K562 (cell line): ENCODE data around the gene PTRHD1. TPM values are rescaled to one million over a fixed set of nuclear protein-coding genes. Genes with fewer than 3 reads are reported as not detected.

Experiments used
- ATAC-seq: fragments of 200-7000 bp; cut with Tn5 transposase; 3 replicates; pipeline ENCODE4 v1.9.1; 2020; ENCODE audit warnings: moderate library complexity
- BruUV-seq: library from RNA; stranded (reverse); fragments of 400-500 nt; replicated peaks from 2 replicates; lab custom pipeline; 2021; lab: Mats Ljungman, UMichigan
- CTCF ChIA-PET: fragments of 300-600 bp; formaldehyde crosslinking; extraction: SDS; loops from one replicate; lab custom pipeline; 2021; ENCODE audit warnings: low intra/inter-chr PET ratio; lab: Yijun Ruan, JAX
- POLR2A ChIA-PET: fragments of 300-600, 350-650 bp; sonication (Branson Sonifier 250); formaldehyde crosslinking; extraction: SDS; loops from one replicate; lab custom pipeline; 2021; ENCODE audit warnings: antibody characterized with exemption, inconsistent platforms; lab: Yijun Ruan, JAX
- DNase-seq, 4 experiments: peaks; one replicate each; pipeline versions ENCODE4 v3.0.0 to v3.0.0-alpha.2; 2011 to 2018; ENCODE audit warnings: low spot score in 3 of 4, mixed read lengths in 3 of 4; ENCODE audit errors: extremely low read depth in 1 of 4
- FAIRE-seq: peaks from 2 replicates; lab custom pipeline; 2011; peaks lifted over from hg19 to GRCh38; lab: Jason Lieb, UNC
- H2AFZ ChIP-seq: 2 replicates; pipeline ENCODE4 v1.6.0; 2011; ENCODE audit warnings: low read depth, low read length, control low read depth, inconsistent platforms
- H3K27ac ChIP-seq: fragments of 200-600 bp; 3 replicates; pipeline ENCODE4 v1.8.0; 2011; ENCODE audit warnings: low read depth, mild to moderate bottlenecking, control low read depth, inconsistent platforms, low read length, moderate library complexity, mixed read lengths; ENCODE audit errors: extremely low read depth
- H3K27me3 ChIP-seq, 2 experiments: fragments of 300-600 bp in 1 of 2; 2 replicates in 1 of 2; 3 replicates in 1 of 2; pipeline versions ENCODE4 v1.6.0 to v1.8.0; 2011; ENCODE audit warnings: inconsistent platforms in 2 of 2, low read length in 2 of 2, mild to moderate bottlenecking in 1 of 2, mixed read lengths in 1 of 2, moderate library complexity in 1 of 2; ENCODE audit not compliant: control insufficient read depth in 2 of 2, insufficient read depth in 2 of 2
- H3K36me3 ChIP-seq: fragments of 300-600 bp; 3 replicates; pipeline ENCODE4 v1.8.0; 2011; ENCODE audit warnings: mild to moderate bottlenecking, low read length, inconsistent platforms; ENCODE audit not compliant: control insufficient read depth, insufficient read depth
- H3K4me1 ChIP-seq, 2 experiments: fragments of 200-600 bp in 1 of 2; replicated peaks in 1 of 2; 2 replicates in 1 of 2; 3 replicates in 1 of 2; pipeline versions ENCODE4 v1.5.1 to v1.8.0; 2011; ENCODE audit warnings: inconsistent platforms in 2 of 2, low read length in 2 of 2, mild to moderate bottlenecking in 1 of 2, mixed read lengths in 1 of 2, moderate library complexity in 1 of 2; ENCODE audit not compliant: control insufficient read depth in 2 of 2, insufficient read depth in 2 of 2
- H3K4me2 ChIP-seq: 2 replicates; pipeline ENCODE4 v1.6.1; 2011; ENCODE audit warnings: low read length, control low read depth, inconsistent platforms, mixed read lengths; ENCODE audit not compliant: insufficient read depth
- H3K4me3 ChIP-seq: fragments of 200-600 bp; sonication (generic), shearing (Covaris generic); 2 replicates; pipeline ENCODE4 v1.5.1; 2016; ENCODE audit warnings: control low read depth, inconsistent platforms
- H3K79me2 ChIP-seq: fragments of 200-600 bp; 3 replicates; pipeline ENCODE4 v1.8.0; 2011; ENCODE audit warnings: low read length, inconsistent platforms; ENCODE audit not compliant: control insufficient read depth, insufficient read depth
- H3K9ac ChIP-seq, 2 experiments: 2 replicates each; pipeline versions ENCODE4 v1.6.0 to v1.6.1; 2011; ENCODE audit warnings: low read depth in 2 of 2, low read length in 2 of 2, control low read depth in 1 of 2, inconsistent platforms in 1 of 2, mild to moderate bottlenecking in 1 of 2, mixed read lengths in 1 of 2; ENCODE audit not compliant: insufficient read depth in 1 of 2
- H3K9me1 ChIP-seq: one replicate; pipeline ENCODE4 v1.6.0; 2011; ENCODE audit warnings: inconsistent platforms, mild to moderate bottlenecking, low read length, moderate library complexity; ENCODE audit not compliant: control insufficient read depth, insufficient read depth
- H3K9me3 ChIP-seq: replicated peaks from 2 replicates; pipeline ENCODE4 v1.5.1; 2011; ENCODE audit warnings: low read depth, low read length, inconsistent platforms; ENCODE audit not compliant: control insufficient read depth, insufficient read depth
- H4K20me1 ChIP-seq: replicated peaks from 2 replicates; pipeline ENCODE4 v1.6.1; 2011; ENCODE audit warnings: low read length, inconsistent platforms, mixed read lengths; ENCODE audit not compliant: control insufficient read depth, insufficient read depth
- CBX8 ChIP-seq: fragments of 200-600 bp; sonication (generic); IDR thresholded peaks from 2 replicates; pipeline ENCODE4 v1.6.1; 2012; ENCODE audit warnings: borderline replicate concordance, mixed run types, low read depth, mild to moderate bottlenecking, moderate library complexity, mixed read lengths, low read length, control low read depth, inconsistent platforms; ENCODE audit not compliant: poor library complexity, severe bottlenecking; ENCODE audit errors: extremely low read depth
- CHCHD3 ChIP-seq: fragments of 250-450 bp; sonication (Bioruptor Pico); IDR thresholded peaks from 2 replicates; pipeline ENCODE4 v2.1.2; 2022; ENCODE audit warnings: mild to moderate bottlenecking
- FOS ChIP-seq: IDR thresholded peaks from 3 replicates; pipeline ENCODE4 v1.6.1; 2011; ENCODE audit not compliant: insufficient read length; ENCODE audit errors: extremely low read depth
- HMGN3 ChIP-seq: IDR thresholded peaks from 2 replicates; pipeline ENCODE4 v1.6.1; 2011; ENCODE audit warnings: borderline replicate concordance, low read depth, mild to moderate bottlenecking, mixed read lengths, low read length; ENCODE audit not compliant: insufficient read length; ENCODE audit errors: extremely low read depth
- IFI16 ChIP-seq: fragments of 250-450 bp; sonication (Bioruptor Pico); IDR thresholded peaks from 2 replicates; pipeline ENCODE4 v2.1.2; 2022; ENCODE audit warnings: mild to moderate bottlenecking, inconsistent platforms
- KAT7 ChIP-seq: sonication (generic); formaldehyde crosslinking; IDR thresholded peaks from 2 replicates; pipeline ENCODE4 v1.8.0; 2022; ENCODE audit warnings: missing genetic modification reagents, mild to moderate bottlenecking, borderline replicate concordance
- MLX ChIP-seq, 2 experiments: fragments of 450-650 bp in 1 of 2; sonication (generic) in 1 of 2; formaldehyde crosslinking; conservative IDR thresholded peaks; 2 replicates each; pipeline versions ENCODE4 v1.4.0 to v1.8.1; 2020 to 2022; ENCODE audit warnings: mild to moderate bottlenecking in 1 of 2, missing genetic modification reagents in 1 of 2
- NFRKB ChIP-seq: fragments of 450-650 bp; IDR thresholded peaks from 2 replicates; pipeline ENCODE4 v1.6.1; 2016; ENCODE audit warnings: low read depth
- POLR2A ChIP-seq: fragments of 450-650 bp; conservative IDR thresholded peaks from 2 replicates; pipeline ENCODE4 v1.6.1; 2016
- POLR2AphosphoS2 ChIP-seq: IDR thresholded peaks from 2 replicates; pipeline ENCODE4 v1.6.1; 2012; ENCODE audit warnings: low read length, improper control_type of control experiment
- POLR2G ChIP-seq: fragments of 200-400 bp; formaldehyde crosslinking; IDR thresholded peaks from 2 replicates; pipeline ENCODE4 v1.6.1; 2017; ENCODE audit warnings: low read depth, mild to moderate bottlenecking, antibody characterized with exemption, low read length, moderate library complexity
- TFAM ChIP-seq: fragments of 250-450 bp; sonication (Bioruptor Pico); conservative IDR thresholded peaks from 2 replicates; pipeline ENCODE4 v1.5.0; 2021; ENCODE audit warnings: mild to moderate bottlenecking, moderate library complexity
- ZBTB49 ChIP-seq: sonication (generic); formaldehyde crosslinking; IDR thresholded peaks from 2 replicates; pipeline ENCODE4 v1.8.0; 2022; ENCODE audit warnings: missing genetic modification reagents, mild to moderate bottlenecking, borderline replicate concordance
- ZNF277 ChIP-seq: fragments of 250-450 bp; sonication (Bioruptor Pico); IDR thresholded peaks from 2 replicates; pipeline ENCODE4 v1.8.0; 2022; ENCODE audit warnings: inconsistent platforms, mild to moderate bottlenecking, moderate library complexity, borderline replicate concordance
- ZNF717 ChIP-seq: fragments of 250-450 bp; sonication (Bioruptor Pico); IDR thresholded peaks from 2 replicates; pipeline ENCODE4 v1.5.0; 2021
- ZNF778 ChIP-seq: fragments of 450-650 bp; formaldehyde crosslinking; IDR thresholded peaks from 2 replicates; pipeline ENCODE4 v1.4.0; 2020; ENCODE audit warnings: mild to moderate bottlenecking, moderate library complexity
- ZNF830 ChIP-seq: fragments of 250-450 bp; sonication (Bioruptor Pico); IDR thresholded peaks from 2 replicates; pipeline ENCODE4 v1.5.0; 2021; ENCODE audit warnings: mild to moderate bottlenecking
- WGBS: fragments of 100-300 bp; shearing (Covaris generic); methylation state at CpG from one replicate; pipeline ENCODE4 v1.1.6; 2016; ENCODE audit warnings: low coverage, mixed read lengths; ENCODE audit not compliant: insufficient coverage; ENCODE audit errors: missing lambda C conversion rate; 5-methylcytosine and 5-hydroxymethylcytosine counted together
- in situ Hi-C: fragments of 300-500 bp; cut with MboI; formaldehyde crosslinking; loops from 4 replicates; pipeline ENCODE4 v1.15.0; 2018; ENCODE audit warnings: inconsistent platforms, mixed read lengths
- intact Hi-C: fragments of 100-400 bp; cut with micrococcal nuclease; formaldehyde crosslinking; loops from 2 replicates; pipeline ENCODE4 v1.14.2; 2022
- polyA plus RNA-seq, 8 experiments: library from polyadenylated mRNA; depleted of rRNA in 4 of 8; stranded (reverse) in 5 of 8; unstranded in 3 of 8; fragments of >200 nt; fragmentation: Nextera tagmentation in 2 of 8; fragmentation: Illumina TruSeq in 1 of 8; extraction: Ambion mirVana in 2 of 8; extraction: Trizol in 1 of 8; gene quantifications; 2 replicates each; pipeline versions ENCODE4 v1.2.1 to v1.2.3, GENCODE V29; 2011 to 2014; ENCODE audit warnings: inconsistent platforms in 1 of 8, missing spikeins in 1 of 8
- total RNA-seq, 7 experiments: library from RNA; depleted of rRNA in 6 of 7; stranded (reverse); fragments of >200 nt in 6 of 7; fragmentation: Illumina TruSeq in 2 of 7; extraction: Trizol in 2 of 7; gene quantifications; 2 replicates each; pipeline versions ENCODE4 v1.2.1 to v1.2.3, GENCODE V29; 2011 to 2021; ENCODE audit warnings: low replicate concordance in 1 of 7

PTRHD1 gene
- total and polyA plus RNA-seq, 9 of the 15 experiments (the other 6 are each of a cell fraction or from before 2014, with no cell fraction given): 15.8 to 83.2 (median 46.6) TPM

GRCh38 chr2:24833821-24834732 is 40.9 kb upstream of the PTRHD1 start:
- no peak for DNase-seq
- FAIRE-seq: no peak
- CTCF ChIA-PET: no interaction called here
- Histone ChIP-seq H3K9me1 (no peaks in the 10 kb centered on the region), H3K4me1 (peaks cover 0 to 3% of the 10 kb centered on the region in 2 experiments; a peak in 2 of 5 replicates), H3K4me2 (no peak overlapping the region), H3K9me3 (no peaks in the 10 kb centered on the region), H2AFZ (no peak overlapping the region), H3K4me3 (no peak overlapping the region), H3K79me2 (no peaks in the 10 kb centered on the region), H3K27me3 (no peaks in the 10 kb centered on the region), H3K9ac (no peak overlapping the region), H4K20me1 (no peaks in the 10 kb centered on the region), H3K36me3 (peaks cover 62% of the 10 kb centered on the region; the same call in 2 of the 3 replicates), H3K27ac (no peak overlapping the region)
- TF ChIP-seq POLR2AphosphoS2 (no peak), ZBTB49 (no peak), HMGN3 (no peak), ZNF277 (no peak), POLR2G (no peak), FOS (no peak), KAT7 (no peak), CHCHD3 (no peak), TFAM (no peak), NFRKB (no peak), POLR2A (no peak), ZNF778 (no peak), ZNF717 (CRISPR knock-in tag) (no peak), IFI16 (no peak), MLX (CRISPR knock-in tag; conservative IDR thresholded peaks at IDR 0.05) (no peak), ZNF830 (CRISPR knock-in tag) (no peak), CBX8 (no peak)
- BruUV-seq: no TSS peak
- ATAC-seq: no peak
- intact Hi-C loops (no loop called here), in situ Hi-C loops (no loop called here)
- WGBS: 90% methylated on average over 25 of the region's 32 CpGs
- POLR2A ChIA-PET: interaction anchor here (0.6 to 0.9 kb wide), 2 partner anchors 330 to 434 kb away, joined by 3 read pairs; no protein-coding TSS in a partner anchor
